GM12892 (cell line): ENCODE results near the gene TDRD3.

Experiments used
- DNase-seq: peaks from one replicate; pipeline ENCODE4 v3.0.0; 2011; ENCODE audit not compliant: insufficient read length
- FAIRE-seq: peaks from 2 replicates; lab custom pipeline; 2011; peaks lifted over from hg19 to GRCh38; lab: Jason Lieb, UNC
- POLR2A ChIP-seq: IDR thresholded peaks from 2 replicates; pipeline ENCODE4 v1.6.1; 2011; ENCODE audit warnings: low read depth, low read length, control low read depth
- POLR2AphosphoS5 ChIP-seq: IDR thresholded peaks from 2 replicates; pipeline ENCODE4 v1.6.1; 2011; ENCODE audit warnings: low read depth, low read length, control low read depth
- TAF1 ChIP-seq: IDR thresholded peaks from 2 replicates; pipeline ENCODE4 v1.6.1; 2011; ENCODE audit warnings: low read depth, mild to moderate bottlenecking, control low read depth, low read length, borderline replicate concordance

The TDRD3 gene

DNA sequence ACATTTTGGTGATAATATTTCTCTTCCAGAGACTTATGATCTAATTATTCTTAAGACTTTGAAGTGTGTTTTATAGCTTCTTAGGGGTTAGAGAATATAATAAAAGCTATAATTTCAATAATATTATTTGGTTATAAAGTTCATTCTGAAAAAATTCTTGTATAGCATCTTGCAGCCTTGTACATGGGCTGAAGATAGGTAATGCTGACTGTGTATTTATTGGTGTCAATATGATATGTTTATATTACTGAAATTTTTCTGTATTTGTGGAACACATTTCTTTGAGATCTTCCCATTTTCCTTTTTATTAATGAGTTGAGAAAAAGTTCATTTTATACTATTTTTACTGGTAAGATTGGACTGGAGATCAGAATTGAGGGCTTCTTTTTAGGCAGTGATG lies 87.8 kb downstream of the TDRD3 start:
- no peak for FAIRE-seq
- TF ChIP-seq TAF1: no peak
- no peak for TF ChIP-seq POLR2A
- TF ChIP-seq POLR2AphosphoS5: no peak
- DNase-seq: no peak

DNA sequence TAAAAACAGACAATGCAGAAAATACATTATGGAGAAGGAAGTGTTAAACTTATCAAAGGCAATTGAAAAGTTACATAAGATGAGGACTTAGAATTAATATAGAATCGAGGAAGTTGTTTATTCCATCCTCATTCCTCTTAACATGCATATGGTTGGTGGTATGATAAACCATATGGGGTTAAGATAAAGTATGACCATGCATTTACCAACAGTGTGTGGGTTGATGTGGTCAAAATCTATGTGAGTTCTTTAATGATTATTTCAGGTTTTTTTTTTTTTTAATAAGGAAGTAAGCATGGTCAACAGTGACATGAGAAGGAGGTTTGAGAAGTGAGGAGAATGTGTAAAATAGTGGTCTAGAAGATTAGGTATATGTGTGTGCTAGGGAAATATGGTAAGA lies 94.5 kb downstream of the TDRD3 start:
- no peak for TF ChIP-seq POLR2AphosphoS5
- no peak for TF ChIP-seq POLR2A
- TF ChIP-seq TAF1: no peak
- no peak for DNase-seq
- no peak for FAIRE-seq

DNA sequence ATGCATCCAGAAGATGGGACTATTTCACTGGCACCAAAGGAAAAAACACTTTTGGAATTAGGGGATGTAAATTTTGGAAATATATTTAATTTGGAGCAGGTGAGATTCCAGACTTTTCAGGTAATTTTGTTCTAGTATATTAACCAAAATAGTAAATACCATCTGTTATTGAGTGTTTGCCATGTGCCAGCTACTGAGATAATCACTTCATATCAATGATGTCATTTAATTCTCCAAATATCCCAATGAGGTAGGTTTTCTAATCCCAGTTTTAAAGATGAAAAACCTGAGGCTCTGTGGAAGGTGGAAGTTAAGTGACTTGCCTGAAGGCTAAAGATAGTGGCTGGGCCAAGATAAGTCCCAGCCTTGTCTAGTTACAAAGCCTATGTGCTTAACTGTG lies 95.2 kb downstream of the TDRD3 start:
- TF ChIP-seq POLR2AphosphoS5 (no peak), TAF1 (no peak), POLR2A (no peak)
- DNase-seq (no peak), FAIRE-seq (no peak)

DNA sequence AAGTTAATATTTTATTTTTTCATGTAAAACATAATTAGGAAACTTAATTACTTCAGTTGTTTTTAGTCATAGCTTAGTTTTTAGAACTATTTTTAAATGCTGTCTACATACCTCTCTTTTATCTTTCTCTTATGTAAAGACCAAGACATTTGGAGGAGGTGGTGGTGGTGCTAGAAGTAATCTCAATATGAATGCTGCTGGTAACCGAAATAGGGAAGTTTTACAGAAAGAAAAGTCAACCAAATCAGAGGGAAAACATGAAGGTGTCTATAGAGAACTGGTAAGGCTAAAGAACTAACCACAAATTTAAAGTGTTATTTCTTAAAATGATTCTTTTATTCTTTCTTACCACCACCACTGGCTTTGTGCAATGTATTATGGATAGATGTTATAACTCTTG lies 97.3 kb downstream of the TDRD3 start:
- DNase-seq (no peak), FAIRE-seq (no peak)
- TF ChIP-seq TAF1 (no peak), POLR2A (no peak), POLR2AphosphoS5 (no peak)

DNA sequence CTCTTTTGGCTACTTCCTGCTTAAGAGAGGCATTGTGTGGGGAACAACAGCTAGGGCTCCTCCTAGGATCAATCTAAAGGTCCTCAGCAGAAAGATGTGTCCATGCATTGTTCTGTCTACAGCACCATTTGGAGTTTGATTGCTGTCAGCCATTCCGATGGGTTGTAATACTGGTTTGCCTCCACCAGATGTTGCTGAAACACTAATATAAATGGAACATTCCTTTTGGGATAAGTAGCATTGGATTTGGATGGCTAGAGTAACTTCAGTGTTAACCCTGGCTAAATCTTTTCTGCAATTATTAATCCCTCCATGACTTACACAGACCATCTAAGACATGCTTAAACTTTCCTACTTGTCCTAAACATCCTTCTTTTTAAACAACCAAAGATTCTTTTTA lies 104.2 kb downstream of the TDRD3 start:
- DNase-seq (no peak), FAIRE-seq (no peak)
- no peak for TF ChIP-seq POLR2A
- no peak for TF ChIP-seq TAF1
- TF ChIP-seq POLR2AphosphoS5: no peak

DNA sequence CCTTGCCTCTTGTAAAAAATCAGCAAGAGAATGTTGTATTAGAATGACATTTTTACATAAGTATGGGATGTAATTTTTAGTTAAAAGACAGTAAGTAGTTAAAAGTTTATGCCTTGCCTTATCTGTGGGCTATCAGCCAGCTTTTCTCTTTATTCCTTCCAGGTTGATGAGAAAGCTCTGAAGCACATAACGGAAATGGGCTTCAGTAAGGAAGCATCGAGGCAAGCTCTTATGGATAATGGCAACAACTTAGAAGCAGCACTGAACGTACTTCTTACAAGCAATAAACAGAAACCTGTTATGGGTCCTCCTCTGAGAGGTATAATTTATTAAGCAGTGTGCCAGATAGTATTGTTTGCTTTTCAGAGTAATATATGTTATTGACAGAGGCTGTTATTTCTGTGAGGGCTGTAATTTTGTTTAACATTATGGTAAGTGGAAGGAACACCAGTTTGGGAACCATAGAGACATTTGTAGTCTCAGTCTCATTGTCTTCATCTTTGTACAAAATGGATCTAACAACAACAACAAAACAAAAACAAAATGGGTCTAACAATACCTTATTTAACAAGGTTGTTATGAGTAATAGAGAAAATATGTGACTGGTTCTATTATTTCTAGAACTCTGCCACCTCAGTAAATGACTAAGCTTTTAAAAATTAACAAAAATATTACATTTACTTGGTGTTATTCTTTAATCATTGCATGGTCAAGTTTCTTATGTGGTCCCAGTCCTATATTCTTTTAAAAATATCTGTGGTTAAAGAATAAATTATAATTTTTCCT lies 112.8 kb downstream of the TDRD3 start:
- DNase-seq: no peak
- TF ChIP-seq POLR2AphosphoS5 (no peak), TAF1 (no peak), POLR2A (no peak)
- FAIRE-seq: no peak

DNA sequence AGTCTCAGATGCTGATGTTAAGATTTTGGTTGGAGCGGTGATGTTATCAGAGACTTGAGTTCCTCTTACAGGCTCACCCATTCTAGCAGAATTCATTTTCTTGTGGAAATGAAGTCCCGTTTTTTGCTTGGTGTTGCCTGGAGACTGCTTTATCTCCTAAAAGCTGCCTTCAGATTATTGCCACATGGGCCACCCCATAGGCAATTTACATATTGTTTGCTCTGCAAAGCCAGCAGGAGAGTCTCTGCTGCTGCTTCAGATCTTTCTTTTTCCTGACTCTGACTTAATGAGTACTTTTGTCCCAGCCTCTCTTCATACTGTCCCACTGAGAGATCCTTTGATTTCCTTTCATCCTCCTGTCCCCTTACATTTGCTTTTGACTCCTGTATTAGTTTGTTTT lies 114.6 kb downstream of the TDRD3 start:
- TF ChIP-seq POLR2A (no peak), TAF1 (no peak), POLR2AphosphoS5 (no peak)
- no peak for FAIRE-seq
- DNase-seq: no peak

DNA sequence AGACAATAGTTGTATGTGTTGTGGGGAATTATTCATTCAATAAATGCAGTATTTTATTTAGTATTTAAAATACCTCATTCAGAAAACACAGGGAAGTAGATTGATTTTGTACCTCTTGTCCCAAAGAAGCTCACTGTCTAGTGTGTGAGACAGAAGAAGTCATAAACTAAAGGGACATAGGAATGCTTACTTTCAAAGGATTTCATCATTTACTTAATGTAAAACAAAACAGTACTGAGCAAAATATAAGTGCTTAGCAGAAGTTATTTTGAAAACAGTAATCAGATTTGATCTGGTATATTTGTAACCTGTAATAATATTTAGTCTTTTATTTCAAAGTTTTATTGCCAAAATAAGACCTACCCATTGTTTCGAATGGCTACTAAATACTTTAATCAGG lies 117.9 kb downstream of the TDRD3 start:
- no peak for TF ChIP-seq TAF1
- no peak for TF ChIP-seq POLR2AphosphoS5
- TF ChIP-seq POLR2A: no peak
- DNase-seq (no peak), FAIRE-seq (no peak)

DNA sequence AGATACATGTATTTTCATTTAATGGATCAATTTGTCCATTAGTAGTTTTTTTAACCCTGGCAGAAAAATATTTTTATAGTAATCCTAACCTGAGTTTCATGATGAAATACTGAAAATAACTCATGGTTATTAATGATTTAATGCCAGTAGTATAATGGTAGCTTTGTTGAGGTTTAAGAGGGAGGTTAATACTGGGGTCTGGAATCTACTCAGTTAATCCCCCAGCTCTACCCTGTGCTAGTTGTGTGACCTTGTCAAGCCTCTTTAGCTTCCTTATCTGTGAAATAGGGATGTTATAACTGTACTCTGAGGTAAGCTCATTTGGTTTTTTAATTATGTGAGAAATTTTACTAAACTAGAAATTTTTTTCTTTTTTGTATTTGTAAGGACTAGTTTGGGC lies 122.5 kb downstream of the TDRD3 start:
- peak; percentile 57 for FAIRE-seq
- DNase-seq: no peak
- TF ChIP-seq TAF1: no peak
- no peak for TF ChIP-seq POLR2AphosphoS5
- no peak for TF ChIP-seq POLR2A

DNA sequence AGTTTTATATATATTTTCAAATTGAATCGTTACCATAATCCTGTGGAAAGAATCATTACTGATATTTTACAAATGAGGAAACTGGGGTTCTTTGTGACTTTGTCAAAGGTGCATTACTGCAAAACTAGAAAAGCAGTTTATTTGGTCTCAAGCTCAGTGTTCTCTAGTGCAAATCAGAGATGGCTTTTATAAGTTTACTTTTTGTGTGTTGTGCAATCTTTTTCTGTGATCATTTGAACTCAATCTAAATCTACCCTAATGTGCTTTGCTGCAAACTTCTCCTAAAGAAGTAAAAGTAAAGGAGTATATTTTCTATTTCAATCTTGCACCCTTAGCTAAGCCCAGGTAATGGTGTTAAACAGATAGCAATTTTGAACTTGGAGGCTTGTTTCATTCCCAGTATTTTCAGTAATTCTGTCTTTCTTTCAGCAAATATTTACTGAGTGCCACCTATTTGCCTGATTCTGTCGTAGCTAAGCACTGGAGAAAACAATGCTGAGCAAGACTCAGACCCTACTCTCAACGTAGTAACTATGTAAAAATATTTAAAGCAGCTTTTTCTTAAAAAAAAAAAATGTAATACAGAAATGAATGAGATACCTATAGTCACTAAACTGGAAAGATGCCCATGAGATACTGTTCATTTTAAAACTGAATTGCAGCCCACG lies 124.0 kb downstream of the TDRD3 start:
- no peak for DNase-seq
- no peak for FAIRE-seq
- TF ChIP-seq POLR2A (no peak), POLR2AphosphoS5 (no peak)

DNA sequence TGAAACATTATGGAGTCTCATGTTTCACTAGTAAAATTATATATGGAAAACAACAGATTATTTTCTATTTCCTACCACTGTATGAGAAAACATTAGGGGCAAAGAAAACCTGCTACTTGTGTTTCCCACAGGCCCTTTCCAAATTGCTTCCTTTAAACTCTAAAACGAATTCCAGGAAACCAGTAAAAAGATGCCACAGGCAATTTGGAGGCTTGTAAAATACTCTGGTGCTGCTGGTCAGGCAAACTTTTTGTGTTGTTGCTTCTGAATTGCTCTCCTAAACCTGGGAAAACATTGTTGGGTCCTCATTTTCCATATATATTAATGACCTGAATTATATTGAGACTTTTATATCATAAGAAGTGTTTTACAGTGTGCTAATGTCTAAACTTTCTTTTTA lies 141.5 kb downstream of the TDRD3 start:
- FAIRE-seq (no peak), DNase-seq (no peak)
- TF ChIP-seq POLR2A: no peak
- TF ChIP-seq POLR2AphosphoS5: no peak
- no peak for TF ChIP-seq TAF1

DNA sequence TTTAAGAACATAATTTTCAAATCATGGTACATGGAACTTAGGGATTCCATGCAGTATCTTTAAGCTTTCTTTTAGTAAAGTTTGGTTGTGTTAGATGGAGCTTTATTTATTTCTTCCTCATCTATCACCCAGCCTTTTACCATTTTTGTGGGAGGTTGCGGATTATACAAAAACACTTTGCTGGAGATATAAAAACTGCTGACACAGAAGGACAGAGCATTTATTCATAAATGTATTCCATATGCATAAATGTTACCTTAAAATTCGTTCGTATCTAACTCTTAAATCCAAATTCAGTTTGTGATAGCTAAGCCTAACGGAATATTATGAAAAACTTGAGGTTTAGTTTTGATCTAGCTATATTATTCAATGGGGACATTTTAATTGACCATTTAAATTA lies 143.3 kb downstream of the TDRD3 start:
- FAIRE-seq (no peak), DNase-seq (no peak)
- no peak for TF ChIP-seq TAF1
- no peak for TF ChIP-seq POLR2A
- TF ChIP-seq POLR2AphosphoS5: no peak

DNA sequence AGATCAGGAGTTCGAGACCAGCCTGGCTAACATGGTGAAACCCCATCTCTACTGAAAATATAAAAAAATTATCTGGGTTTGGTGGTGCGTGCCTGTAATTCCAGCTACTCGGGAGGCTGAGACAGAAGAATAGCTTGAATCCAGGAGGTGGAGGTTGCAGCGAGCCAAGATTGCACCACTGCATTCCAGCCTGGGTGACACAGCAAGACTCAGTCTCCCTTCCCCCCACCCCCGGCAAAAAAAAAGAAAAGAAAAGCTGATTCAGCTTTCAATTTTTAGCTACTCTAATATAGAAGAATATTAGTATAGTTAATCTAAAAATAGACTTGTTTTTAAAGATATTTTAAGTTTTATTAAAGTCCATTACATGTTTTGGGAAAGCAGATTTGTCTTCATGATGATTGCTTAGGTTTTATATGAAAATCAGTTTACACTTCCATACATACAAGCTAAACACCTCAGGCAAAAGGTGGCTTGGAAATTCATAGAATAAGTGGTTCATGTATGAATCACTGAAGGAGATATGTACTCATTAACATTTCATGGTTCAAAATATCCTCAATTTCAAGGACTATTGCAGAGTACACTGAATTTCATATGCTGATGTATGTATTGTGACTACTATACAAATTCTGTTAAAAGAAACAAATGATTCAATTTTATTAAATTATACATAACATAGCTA lies 165.2 kb downstream of the TDRD3 start:
- FAIRE-seq: no peak
- no peak for DNase-seq
- TF ChIP-seq TAF1: no peak
- no peak for TF ChIP-seq POLR2A
- TF ChIP-seq POLR2AphosphoS5: no peak
